Keratinocyte (primary cell): ENCODE data around the gene GFY. TPM values are rescaled to one million over a fixed set of nuclear protein-coding genes. Genes with fewer than 3 reads are reported as not detected.
A peak's percentile ranks its signal among the peaks of the same experiment; 100 is the strongest.

Source experiments
- DNase-seq: peaks from one replicate; pipeline ENCODE4 v3.0.0-alpha.2; 2011; ENCODE audit warnings: low read depth, missing footprints, low spot score
- FAIRE-seq: peaks from 2 replicates; lab custom pipeline; 2011; peaks lifted over from hg19 to GRCh38; lab: Jason Lieb, UNC
- H2AFZ ChIP-seq: 2 replicates; pipeline ENCODE4 v1.6.0; 2012; ENCODE audit warnings: low read length, control low read depth, inconsistent platforms; ENCODE audit not compliant: control insufficient read depth
- H3K27ac ChIP-seq: 2 replicates; pipeline ENCODE4 v1.5.1; 2011; ENCODE audit warnings: low read length; ENCODE audit not compliant: control insufficient read depth, insufficient read depth
- H3K27me3 ChIP-seq: 3 replicates; pipeline ENCODE4 v1.6.0; 2011; ENCODE audit warnings: low read length; ENCODE audit not compliant: control insufficient read depth, insufficient read depth; ENCODE audit errors: extremely low read depth
- H3K36me3 ChIP-seq, 2 experiments: 2 replicates in 1 of 2; 3 replicates in 1 of 2; pipeline ENCODE4 v1.5.1; 2011; ENCODE audit warnings: low read length in 2 of 2, mild to moderate bottlenecking in 1 of 2; ENCODE audit not compliant: control insufficient read depth in 2 of 2, insufficient read depth in 2 of 2; ENCODE audit errors: extremely low read depth in 1 of 2
- H3K4me1 ChIP-seq: 3 replicates; pipeline ENCODE4 v1.5.1; 2011; ENCODE audit warnings: low read length; ENCODE audit not compliant: control insufficient read depth, insufficient read depth; ENCODE audit errors: extremely low read depth
- H3K4me2 ChIP-seq: 3 replicates; pipeline ENCODE4 v1.6.0; 2011; ENCODE audit warnings: low read depth, low read length; ENCODE audit not compliant: control insufficient read depth, insufficient read depth; ENCODE audit errors: extremely low read depth
- H3K4me3 ChIP-seq, 3 experiments: fragments of 200-600 bp in 1 of 3; sonication (generic) in 1 of 3; 2 replicates in 2 of 3; 3 replicates in 1 of 3; pipeline ENCODE4 v1.5.1; 2011 to 2016; ENCODE audit warnings: low read length in 3 of 3, mild to moderate bottlenecking in 3 of 3, control low read depth in 2 of 3, inconsistent platforms in 1 of 3, low read depth in 1 of 3, mixed read lengths in 1 of 3, mixed run types in 1 of 3, moderate library complexity in 1 of 3; ENCODE audit not compliant: control insufficient read depth in 2 of 3, insufficient read depth in 2 of 3; ENCODE audit errors: extremely low read depth in 1 of 3
- H3K79me2 ChIP-seq: 2 replicates; pipeline ENCODE4 v1.6.0; 2012; ENCODE audit warnings: low read length; ENCODE audit not compliant: control insufficient read depth, insufficient read depth
- H3K9ac ChIP-seq: 3 replicates; pipeline ENCODE4 v1.6.0; 2011; ENCODE audit warnings: low read length; ENCODE audit not compliant: control insufficient read depth, insufficient read depth; ENCODE audit errors: extremely low read depth
- H3K9me1 ChIP-seq: 3 replicates; pipeline ENCODE4 v1.6.0; 2011; ENCODE audit warnings: low read length; ENCODE audit not compliant: control insufficient read depth, insufficient read depth; ENCODE audit errors: extremely low read depth
- H3K9me3 ChIP-seq: 2 replicates; pipeline ENCODE4 v1.5.1; 2012; ENCODE audit warnings: low read depth, low read length; ENCODE audit not compliant: control insufficient read depth
- H4K20me1 ChIP-seq: 3 replicates; pipeline ENCODE4 v1.6.0; 2011; ENCODE audit warnings: low read length; ENCODE audit not compliant: control insufficient read depth, insufficient read depth; ENCODE audit errors: extremely low read depth
- CTCF ChIP-seq, 3 experiments: IDR thresholded peaks in 1 of 3; conservative IDR thresholded peaks in 1 of 3; optimal IDR thresholded peaks in 1 of 3; 2 replicates in 2 of 3; 3 replicates in 1 of 3; pipeline versions ENCODE3 to v1.5.1; 2011; ENCODE audit warnings: low read length in 3 of 3, mild to moderate bottlenecking in 3 of 3, moderate library complexity in 2 of 3, control low read depth in 1 of 3, inconsistent platforms in 1 of 3; ENCODE audit not compliant: insufficient read depth in 2 of 3; ENCODE audit errors: extremely low read depth in 1 of 3
- EZH2 ChIP-seq: IDR thresholded peaks from one replicate; pipeline ENCODE4 v1.6.1; 2012; ENCODE audit warnings: inconsistent platforms, mild to moderate bottlenecking, low read length, moderate library complexity
- dilution Hi-C: fragments of 300-500 bp; cut with MboI; formaldehyde crosslinking; loops from one replicate; pipeline ENCODE4 v1.7.0; 2020; ENCODE audit warnings: low sequenced_read_pairs; ENCODE audit not compliant: extremely low pct_ligation_motif_present
- polyA plus RNA-seq, 5 experiments: library from polyadenylated mRNA; depleted of rRNA in 3 of 5; stranded (reverse) in 3 of 5; stranded (forward) in 1 of 5; unstranded in 1 of 5; fragments of >200 nt; gene quantifications; 1 replicate in 1 of 5; 2 replicates in 3 of 5; 3 replicates in 1 of 5; pipeline versions ENCODE4 v1.2.1 to v1.2.3, GENCODE V29; 2011 to 2012; ENCODE audit warnings: missing spikeins in 2 of 5, low read depth in 1 of 5, low replicate concordance in 1 of 5

GFY gene
- polyA plus RNA-seq, 1 donor (not counting 4 experiments of a cell fraction or from before 2014, with no cell fraction given) = not detected

GRCh38 chr19:49421039-49421877 is 3.9 kb upstream of the GFY start:
- Histone ChIP-seq H3K27me3 (peaks cover 77% of the 10 kb centered on the region), H3K79me2 (no peaks in the 10 kb centered on the region), H2AFZ (no peak overlapping the region), H3K9me3 (no peaks in the 10 kb centered on the region), H3K9ac (no peak overlapping the region), H3K4me3 (peak overlapping the region in 1 of 3 experiments; percentile 39), H3K4me1 (no peaks in the 10 kb centered on the region), H3K4me2 (peak overlapping the region; percentile 7), H3K9me1 (no peaks in the 10 kb centered on the region), H3K27ac (no peak overlapping the region), H3K36me3 (no peaks in the 10 kb centered on the region), H4K20me1 (no peaks in the 10 kb centered on the region)
- no peak for FAIRE-seq
- no peak for DNase-seq
- dilution Hi-C loops = no loop called here
- no peak for TF ChIP-seq CTCF (optimal IDR thresholded peaks at IDR 0.05 in 1 of 3, IDR thresholded peaks at IDR 0.05 in 1 of 3, conservative IDR thresholded peaks at IDR 0.05 in 1 of 3; ENCODE audit: extremely low read depth in 1 of 3, insufficient read depth in 2 of 3, low read length in 3 of 3)
- no peak for TF ChIP-seq EZH2

DNA sequence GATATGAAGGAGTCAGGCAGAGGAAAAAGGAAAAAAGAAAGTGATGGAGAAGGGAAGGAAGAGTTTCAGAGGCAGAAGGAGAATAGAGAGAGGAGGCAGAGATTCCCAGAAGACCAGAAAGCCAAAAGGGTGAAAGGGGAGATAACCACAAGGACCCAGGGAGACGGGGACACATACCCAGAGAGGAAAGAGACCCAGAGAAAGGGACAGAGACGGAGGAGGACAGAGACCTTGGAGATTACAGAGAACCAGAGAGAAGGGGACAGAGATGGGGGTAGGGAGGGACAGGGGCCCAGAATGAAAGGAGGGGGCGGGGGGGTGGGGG is 3.3 kb upstream of the GFY start:
- H3K27me3 ChIP-seq = peaks cover 82% of the 10 kb centered on the region
- no peak overlapping the region for H3K27ac ChIP-seq
- H4K20me1 ChIP-seq = no peaks in the 10 kb centered on the region
- no peak for DNase-seq
- H3K9me1 ChIP-seq = no peaks in the 10 kb centered on the region
- no peak overlapping the region for H3K4me2 ChIP-seq
- no peak overlapping the region for H3K4me3 ChIP-seq
- FAIRE-seq = no peak
- H3K9ac ChIP-seq = no peak overlapping the region
- no peaks in the 10 kb centered on the region for H3K79me2 ChIP-seq
- dilution Hi-C loops = no loop called here
- TF ChIP-seq CTCF (optimal IDR thresholded peaks at IDR 0.05 in 1 of 3, IDR thresholded peaks at IDR 0.05 in 1 of 3, conservative IDR thresholded peaks at IDR 0.05 in 1 of 3; ENCODE audit: extremely low read depth in 1 of 3, insufficient read depth in 2 of 3, low read length in 3 of 3) (no peak), EZH2 (no peak)
- H3K9me3 ChIP-seq = no peaks in the 10 kb centered on the region
- no peaks in the 10 kb centered on the region for H3K4me1 ChIP-seq
- no peak overlapping the region for H2AFZ ChIP-seq
- no peaks in the 10 kb centered on the region for H3K36me3 ChIP-seq
